ENCODE data around the gene TOMM5. TPM values are rescaled to one million over a fixed set of nuclear protein-coding genes. Genes with fewer than 3 reads are reported as not detected.
A peak's percentile ranks its signal among the peaks of the same experiment; 100 is the strongest.

TOMM5 gene
- total and polyA plus RNA-seq, 2 experiments from 2014 or later = 63.3 to 264 TPM

- Histone ChIP-seq H3K9me3 (ENCODE audit: low read depth) (no peaks in the 10 kb centered on the region), H3K4me1 (ENCODE audit: low read depth) (peaks cover 2% of the 10 kb centered on the region), H3K4me3 (no peak overlapping the region), H3K36me3 (no peaks in the 10 kb centered on the region), H3K27me3 (peaks cover 35% of the 10 kb centered on the region), H3K27ac (no peak overlapping the region)
- DNase-seq (ENCODE audit: low read depth in 1 of 2, low spot score in 1 of 2) = no peak
- TF ChIP-seq, protein P1, sequence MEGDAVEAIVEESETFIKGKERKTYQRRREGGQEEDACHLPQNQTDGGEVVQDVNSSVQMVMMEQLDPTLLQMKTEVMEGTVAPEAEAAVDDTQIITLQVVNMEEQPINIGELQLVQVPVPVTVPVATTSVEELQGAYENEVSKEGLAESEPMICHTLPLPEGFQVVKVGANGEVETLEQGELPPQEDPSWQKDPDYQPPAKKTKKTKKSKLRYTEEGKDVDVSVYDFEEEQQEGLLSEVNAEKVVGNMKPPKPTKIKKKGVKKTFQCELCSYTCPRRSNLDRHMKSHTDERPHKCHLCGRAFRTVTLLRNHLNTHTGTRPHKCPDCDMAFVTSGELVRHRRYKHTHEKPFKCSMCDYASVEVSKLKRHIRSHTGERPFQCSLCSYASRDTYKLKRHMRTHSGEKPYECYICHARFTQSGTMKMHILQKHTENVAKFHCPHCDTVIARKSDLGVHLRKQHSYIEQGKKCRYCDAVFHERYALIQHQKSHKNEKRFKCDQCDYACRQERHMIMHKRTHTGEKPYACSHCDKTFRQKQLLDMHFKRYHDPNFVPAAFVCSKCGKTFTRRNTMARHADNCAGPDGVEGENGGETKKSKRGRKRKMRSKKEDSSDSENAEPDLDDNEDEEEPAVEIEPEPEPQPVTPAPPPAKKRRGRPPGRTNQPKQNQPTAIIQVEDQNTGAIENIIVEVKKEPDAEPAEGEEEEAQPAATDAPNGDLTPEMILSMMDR (IDR thresholded peaks at IDR 0.05; ENCODE audit: low read depth, low read length) = no peak
Measured at GRCh38 chr9:37596504-37596903, 4.1 kb upstream of the TOMM5 start.

DNA sequence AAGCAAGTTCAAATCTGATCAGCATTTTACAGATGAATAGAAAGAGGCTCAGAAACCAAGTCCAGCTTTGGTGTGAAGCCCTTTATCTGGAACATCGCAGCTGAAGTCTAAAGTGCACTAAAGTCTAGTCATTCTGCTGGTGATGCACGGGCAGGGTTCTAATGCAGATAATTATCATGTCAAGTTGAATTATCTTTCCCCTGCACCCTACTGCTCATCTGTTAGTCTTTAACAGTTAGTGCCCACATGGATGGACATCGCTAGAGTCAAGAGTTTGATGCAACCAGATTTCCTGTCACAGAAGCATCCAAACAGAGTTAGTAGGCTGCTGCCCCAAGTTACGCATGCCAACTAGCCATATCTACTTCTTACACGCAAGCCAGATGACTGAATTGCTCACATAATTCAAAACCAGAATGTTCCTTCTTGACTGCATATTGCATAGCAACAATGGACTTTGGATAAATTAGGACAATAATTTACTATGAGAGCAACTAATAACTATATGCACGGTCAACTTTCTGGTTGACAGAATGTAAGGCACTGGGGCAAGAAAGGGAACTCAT, 1.6 kb upstream of the TOMM5 start:
- H3K27ac ChIP-seq = no peak overlapping the region
- no peak for DNase-seq (ENCODE audit: low read depth in 1 of 2, low spot score in 1 of 2)
- no peak overlapping the region for H3K4me3 ChIP-seq
- H3K9me3 ChIP-seq (ENCODE audit: low read depth) = no peaks in the 10 kb centered on the region
- TF ChIP-seq, protein P1 (IDR thresholded peaks at IDR 0.05; ENCODE audit: low read depth, low read length) = no peak
- H3K27me3 ChIP-seq = peaks cover 31% of the 10 kb centered on the region
- H3K36me3 ChIP-seq = no peaks in the 10 kb centered on the region
- H3K4me1 ChIP-seq (ENCODE audit: low read depth) = peaks cover 3% of the 10 kb centered on the region

DNA sequence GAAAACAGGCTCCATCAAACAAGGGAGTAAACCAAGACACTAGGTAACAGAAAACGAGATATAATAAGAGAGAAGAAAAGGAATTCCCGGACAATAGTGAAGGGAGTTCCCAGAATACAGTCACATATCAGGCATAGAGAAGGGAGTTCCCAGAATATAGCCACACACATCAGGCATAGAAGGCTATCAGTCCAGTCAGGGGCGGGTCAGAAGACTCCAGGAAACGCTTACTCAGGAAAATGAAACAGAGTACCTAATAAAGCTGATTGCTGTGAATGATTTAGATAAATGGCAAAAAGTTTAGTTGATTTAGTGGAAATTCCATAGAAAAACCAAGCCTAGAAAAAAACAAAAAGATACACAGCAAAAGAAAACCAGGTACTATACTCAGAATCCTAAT, 4.9 kb downstream of the TOMM5 start:
- Histone ChIP-seq H3K4me3 (no peak overlapping the region), H3K27me3 (no peaks in the 10 kb centered on the region), H3K9me3 (ENCODE audit: low read depth) (no peaks in the 10 kb centered on the region), H3K27ac (no peak overlapping the region), H3K36me3 (peaks cover 48% of the 10 kb centered on the region), H3K4me1 (ENCODE audit: low read depth) (peaks cover 3% of the 10 kb centered on the region)
- no peak for DNase-seq (ENCODE audit: low read depth in 1 of 2, low spot score in 1 of 2)
- TF ChIP-seq, protein P1 (IDR thresholded peaks at IDR 0.05; ENCODE audit: low read depth, low read length) = no peak

- no peak for DNase-seq (ENCODE audit: low read depth in 1 of 2, low spot score in 1 of 2)
- TF ChIP-seq, protein P1 (IDR thresholded peaks at IDR 0.05; ENCODE audit: low read depth, low read length) = no peak
- H3K27me3 ChIP-seq = no peaks in the 10 kb centered on the region
- no peaks in the 10 kb centered on the region for H3K9me3 ChIP-seq (ENCODE audit: low read depth)
- H3K27ac ChIP-seq = no peak overlapping the region
- H3K4me1 ChIP-seq (ENCODE audit: low read depth) = no peaks in the 10 kb centered on the region
- peaks cover 48% of the 10 kb centered on the region for H3K36me3 ChIP-seq
- H3K4me3 ChIP-seq = no peak overlapping the region
Measured at GRCh38 chr9:37583522-37584121, 8.8 kb downstream of the TOMM5 start.

DNA sequence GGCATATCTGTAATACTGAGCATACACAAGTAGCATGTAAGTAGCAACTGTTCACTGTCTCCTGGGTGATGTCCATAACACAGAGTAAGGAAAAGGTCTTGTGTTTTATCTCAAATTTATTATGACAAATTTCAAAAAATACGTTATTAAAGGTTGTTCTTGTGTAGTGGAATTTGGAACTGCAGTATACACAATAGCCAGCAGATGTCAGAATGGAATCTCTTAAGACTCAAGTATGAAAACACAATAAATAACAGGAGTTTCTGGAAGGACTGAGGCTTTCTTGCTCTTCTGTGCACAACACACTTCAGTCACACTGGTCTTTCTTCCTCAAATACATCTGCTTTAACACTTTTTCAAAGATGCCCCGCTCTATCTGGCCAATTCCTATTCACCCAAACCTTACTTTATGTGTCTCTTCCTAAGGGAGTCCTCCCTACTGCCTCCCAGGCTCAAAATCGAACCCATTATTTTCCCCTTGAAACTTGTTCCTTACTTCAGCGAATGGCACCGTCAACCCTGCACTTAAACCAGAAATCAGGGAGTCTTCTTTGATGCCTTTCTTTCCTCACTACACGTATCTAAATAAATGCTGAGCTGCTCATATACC, 9.7 kb downstream of the TOMM5 start:
- Histone ChIP-seq H3K4me1 (ENCODE audit: low read depth) (no peaks in the 10 kb centered on the region), H3K4me3 (no peak overlapping the region), H3K9me3 (ENCODE audit: low read depth) (no peaks in the 10 kb centered on the region), H3K27ac (no peak overlapping the region), H3K27me3 (no peaks in the 10 kb centered on the region), H3K36me3 (peaks cover 38% of the 10 kb centered on the region)
- TF ChIP-seq, protein P1 (IDR thresholded peaks at IDR 0.05; ENCODE audit: low read depth, low read length) = peak; percentile 73
- peak; percentile 51 to 81 for DNase-seq (ENCODE audit: low read depth in 1 of 2, low spot score in 1 of 2)
